Inferior parietal cortex (tissue), 1 donor: ENCODE results near the gene KCTD18.

Experiments
- DNase-seq: peaks from one replicate; pipeline ENCODE4 v3.0.0-alpha.2; 2016; ENCODE audit errors: extremely low spot score

The KCTD18 gene

DNA sequence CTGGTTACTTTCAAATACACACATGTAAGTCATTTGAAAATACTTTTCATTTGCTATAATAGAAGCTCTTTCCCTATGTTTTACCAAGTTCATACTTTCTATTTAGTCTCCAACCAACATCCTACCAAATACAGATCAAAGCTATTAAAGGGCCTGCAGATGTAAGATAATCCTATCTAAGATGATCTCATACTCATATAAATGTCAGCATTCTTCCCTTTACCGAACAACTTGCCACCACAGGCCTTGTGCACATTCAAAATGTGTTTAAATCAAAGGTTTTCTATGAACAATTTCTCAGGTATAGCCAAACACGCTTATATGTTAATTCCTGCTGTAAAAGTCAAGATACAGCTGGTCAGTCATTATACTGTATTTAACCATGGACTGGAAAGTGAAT is 23.3 kb downstream of the KCTD18 start:
- no peak for DNase-seq

DNA sequence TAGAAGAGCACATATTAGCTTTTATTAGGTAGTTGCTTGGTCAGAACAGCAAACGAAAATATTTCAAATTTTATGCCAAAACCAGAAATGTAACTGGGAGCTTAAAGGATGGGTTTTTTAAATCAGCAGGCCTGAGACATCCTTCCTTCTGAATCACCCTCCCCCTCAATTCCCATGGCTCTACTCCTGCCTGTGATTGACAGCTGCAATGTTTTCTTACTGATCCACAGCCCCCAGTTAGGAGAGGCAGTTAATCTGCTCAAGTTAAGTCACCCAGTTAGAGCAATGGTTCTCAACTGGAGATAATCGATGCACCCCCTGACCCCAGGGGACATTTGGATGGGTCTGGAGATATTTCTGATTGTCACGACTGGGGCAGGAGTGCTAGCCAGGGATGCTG is 24.9 kb downstream of the KCTD18 start:
- no peak for DNase-seq

DNA sequence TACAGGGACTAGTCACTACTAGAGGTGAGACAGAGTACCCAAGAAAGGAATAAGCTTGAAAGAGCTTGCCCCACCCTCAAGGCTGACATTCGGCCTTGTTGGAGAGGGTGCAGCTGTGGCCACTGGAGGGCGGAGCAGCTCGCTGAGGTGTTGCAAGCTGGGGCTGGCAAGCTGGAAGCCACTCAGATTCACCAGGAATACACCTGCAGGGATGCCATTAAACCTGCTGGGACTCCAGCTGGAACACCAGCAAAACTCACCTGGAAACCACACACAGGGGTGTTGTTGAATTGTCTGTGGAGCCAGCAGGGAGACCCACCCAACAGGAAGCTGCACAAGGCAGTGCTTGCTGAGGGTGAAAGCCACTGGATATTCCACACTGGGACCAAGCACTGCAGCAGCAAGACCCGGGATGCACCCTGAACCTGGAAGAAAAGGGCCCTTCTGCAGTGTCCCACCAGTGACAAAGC is 26.1 kb downstream of the KCTD18 start:
- DNase-seq: no peak

DNA sequence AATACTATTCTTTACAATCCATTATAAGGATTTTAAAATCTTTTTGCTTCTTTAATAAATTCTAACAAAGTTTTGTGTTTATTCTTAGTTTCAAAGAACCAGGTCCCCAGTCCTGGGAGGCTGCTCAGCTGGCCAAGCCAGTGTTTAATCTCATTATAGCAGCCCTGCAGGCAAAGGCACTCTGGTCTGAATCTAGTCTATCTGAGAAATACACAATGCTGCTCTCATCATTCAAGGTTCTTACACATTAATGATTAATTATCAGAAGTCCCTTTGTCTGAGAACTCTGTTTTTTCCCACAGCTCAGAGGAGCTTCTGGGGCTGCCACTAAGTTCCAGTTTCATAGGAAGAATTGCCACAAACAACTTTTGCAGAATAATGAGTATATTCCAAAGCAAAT is 27.7 kb downstream of the KCTD18 start:
- no peak for DNase-seq

DNA sequence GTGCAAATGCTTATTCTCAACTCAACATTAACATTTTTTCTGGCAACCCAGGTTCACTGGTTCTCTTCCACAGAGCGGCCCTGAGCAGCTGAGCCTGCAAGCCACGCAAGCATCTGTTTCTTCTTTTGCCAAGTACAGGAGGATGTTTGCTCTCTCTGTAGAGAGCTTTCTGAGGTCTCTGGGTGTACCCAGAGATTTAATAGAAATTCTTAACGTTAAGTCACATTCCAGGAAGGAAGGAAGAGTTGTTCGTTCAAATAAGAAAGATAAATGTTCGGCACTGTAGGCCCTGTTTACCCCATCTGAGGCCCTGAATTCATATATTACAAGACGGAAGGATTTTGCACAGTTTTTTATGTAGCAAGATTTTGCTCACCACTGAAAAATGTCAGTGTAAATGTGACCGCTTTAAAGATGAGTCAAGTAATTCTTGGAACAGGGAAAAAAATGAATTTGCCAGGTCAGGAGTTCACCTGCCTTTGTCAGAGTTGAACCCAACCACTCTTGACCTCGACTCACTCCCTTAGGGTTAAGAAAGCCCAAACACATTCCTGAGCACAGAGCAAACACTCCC is 30.1 kb downstream of the KCTD18 start:
- no peak for DNase-seq

DNA sequence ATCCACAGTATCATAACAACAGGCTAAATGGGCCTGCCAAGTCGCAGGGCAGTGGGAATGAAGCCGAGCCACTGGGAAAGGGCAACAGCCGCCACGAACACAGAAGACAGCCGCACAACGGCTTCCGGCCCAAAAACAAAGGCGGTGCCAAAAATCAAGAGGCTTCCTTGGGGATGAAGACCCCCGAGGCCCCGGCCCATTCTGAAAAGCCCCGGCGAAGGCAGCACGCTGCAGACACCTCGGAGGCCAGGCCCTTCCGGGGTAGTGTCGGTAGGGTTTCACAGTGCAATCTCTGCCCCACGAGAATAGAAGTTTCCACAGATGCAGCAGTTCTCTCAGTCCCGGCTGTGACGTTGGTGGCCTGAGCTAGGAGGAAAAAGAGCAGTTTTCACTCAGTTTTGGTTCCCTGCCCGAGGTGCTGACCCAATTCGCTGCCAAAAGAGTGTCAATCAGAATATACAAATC is 32.2 kb downstream of the KCTD18 start:
- no peak for DNase-seq

DNA sequence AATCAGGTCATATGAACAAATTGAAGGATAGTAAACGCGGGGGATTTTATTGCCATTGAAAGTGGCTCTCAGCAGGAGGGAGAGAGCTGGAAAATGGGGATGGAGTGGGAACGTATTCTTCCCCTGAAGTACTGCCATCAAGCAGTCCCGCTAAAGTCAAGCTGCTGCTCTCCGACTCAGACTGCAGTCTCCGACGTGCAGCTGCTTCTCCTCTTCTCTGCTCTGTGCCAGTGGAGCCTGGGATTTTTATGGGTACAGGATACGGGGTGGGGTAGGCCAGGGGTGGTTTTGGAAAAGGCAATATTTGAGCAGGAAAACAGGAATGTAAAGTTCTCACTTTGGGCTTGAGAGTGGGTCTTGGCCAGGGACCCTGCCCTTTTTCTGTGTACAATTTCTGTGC is 33.0 kb downstream of the KCTD18 start:
- no peak for DNase-seq

DNA sequence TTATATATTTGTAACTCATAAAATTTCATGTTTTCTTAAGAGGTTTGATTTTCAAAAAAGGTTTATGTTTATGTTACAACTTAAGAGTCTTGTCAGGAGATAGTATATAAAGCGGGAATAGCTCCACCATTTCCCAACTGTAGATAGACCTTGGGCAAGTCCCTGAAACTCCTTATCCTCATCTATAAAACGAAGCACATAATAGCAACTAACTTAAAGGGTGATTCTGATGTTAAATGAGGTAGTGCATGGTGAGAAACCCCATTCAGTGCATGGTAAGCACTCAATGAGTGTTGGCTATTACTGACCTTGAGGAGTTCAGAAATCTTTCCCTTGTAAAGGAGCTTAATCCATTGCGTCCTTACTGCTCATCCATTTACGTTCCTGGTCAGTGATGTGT is 34.1 kb downstream of the KCTD18 start:
- no peak for DNase-seq

DNA sequence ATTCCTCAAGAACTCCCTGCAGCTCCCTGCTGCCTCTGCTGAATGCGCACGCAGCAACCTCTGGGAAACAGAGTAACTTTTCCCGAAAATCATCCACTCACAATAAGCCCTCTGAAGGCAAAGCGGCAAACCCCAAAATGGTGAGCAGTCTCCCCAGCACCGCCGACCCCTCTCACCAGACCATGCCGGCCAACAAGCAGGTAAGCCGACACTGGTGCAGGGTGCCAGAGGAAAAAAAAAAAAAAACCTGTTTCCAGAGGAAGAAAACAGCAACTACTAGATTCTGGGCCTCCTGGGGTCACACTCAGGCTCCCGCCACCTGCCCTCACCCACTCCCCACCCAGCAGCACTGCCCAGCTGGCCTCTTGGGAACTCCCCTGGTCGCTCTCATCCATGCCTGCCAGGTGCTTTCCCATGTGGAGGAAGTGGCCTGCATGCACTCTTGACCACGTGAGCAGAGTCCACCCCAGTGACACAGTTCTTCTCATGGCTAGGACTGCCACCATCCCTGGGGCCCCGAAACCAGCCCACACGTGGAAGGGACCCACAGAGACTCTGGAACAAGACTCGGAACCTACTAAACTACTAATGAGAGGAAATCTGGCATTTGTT is 36.9 kb downstream of the KCTD18 start:
- no peak for DNase-seq

DNA sequence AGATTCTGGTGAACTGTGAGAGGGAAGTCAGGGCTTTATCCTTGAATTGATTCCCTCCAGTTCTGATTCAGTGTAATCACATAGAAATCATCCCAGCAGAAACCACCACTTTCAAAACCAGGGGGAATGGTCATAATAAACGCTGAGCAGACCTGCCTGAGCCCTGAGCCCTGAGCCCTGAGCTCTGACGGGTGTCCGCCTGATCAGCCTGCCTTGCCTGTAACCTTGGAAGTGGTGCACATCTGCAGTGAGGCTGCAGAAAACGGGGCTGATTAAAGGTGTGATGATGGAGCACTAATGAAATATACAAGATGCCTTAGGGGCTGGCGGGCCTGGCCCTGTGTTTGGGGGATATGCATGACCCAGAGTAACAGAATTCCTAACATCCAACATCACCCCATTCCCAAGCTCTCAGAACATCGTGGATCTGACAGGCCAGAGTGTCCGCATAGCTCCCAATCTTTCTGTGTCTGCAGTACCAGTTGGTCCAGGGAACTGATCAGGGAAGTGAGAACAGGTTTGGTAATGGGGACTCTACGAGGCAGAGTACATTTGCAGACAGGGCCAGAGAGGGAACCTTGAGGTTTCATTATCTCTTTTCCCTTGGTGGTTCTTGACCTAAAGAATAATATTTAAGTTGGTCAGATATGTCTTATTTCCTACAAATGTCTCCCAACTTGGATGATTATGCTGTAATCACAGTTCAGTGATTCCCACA is 37.8 kb downstream of the KCTD18 start:
- no peak for DNase-seq

DNA sequence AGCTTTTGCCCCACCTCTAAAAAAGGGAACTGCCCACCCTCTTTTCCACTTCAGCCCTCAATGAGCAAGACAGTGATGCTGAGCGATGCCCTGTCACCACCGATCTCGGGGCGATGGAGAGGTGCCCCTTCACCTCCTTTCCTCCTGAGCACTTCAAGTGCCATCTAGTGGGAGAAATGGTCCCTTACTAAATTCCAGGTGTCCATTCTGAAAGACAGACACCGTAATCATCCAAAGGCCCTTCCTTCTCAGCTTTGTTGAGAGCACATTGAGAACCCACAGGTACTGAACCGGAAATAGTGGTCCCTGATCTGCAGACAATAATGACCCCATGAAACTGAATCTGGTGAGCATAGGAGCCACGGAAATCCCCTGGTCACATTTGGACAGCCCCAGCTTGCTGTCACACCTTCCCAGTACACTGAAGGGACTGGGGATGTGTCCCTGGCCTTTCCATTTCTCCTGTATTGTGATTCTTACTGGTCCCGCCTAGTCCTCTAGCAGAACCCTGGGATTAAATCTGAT is 38.5 kb downstream of the KCTD18 start:
- DNase-seq: peak; percentile 83

DNA sequence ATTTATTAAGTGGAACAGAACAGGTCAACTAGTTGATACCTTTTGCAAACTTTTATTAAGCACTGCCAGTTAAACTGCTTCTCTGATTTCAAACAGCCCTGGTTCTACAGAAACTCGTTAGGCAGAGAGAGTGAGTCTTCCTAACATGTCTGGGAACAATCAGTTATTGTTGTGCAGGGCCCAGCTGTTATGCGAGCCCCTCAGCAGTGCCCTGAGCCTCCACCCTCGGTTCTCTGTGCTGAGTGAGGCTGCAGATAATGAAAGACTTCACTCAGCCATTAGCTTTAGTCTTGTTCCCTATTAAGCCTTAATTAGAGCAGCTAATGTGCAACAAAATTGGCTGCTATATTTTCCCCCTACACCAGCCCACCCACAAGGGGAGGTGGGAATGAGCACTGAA is 39.6 kb downstream of the KCTD18 start:
- DNase-seq: peak; percentile 78

DNA sequence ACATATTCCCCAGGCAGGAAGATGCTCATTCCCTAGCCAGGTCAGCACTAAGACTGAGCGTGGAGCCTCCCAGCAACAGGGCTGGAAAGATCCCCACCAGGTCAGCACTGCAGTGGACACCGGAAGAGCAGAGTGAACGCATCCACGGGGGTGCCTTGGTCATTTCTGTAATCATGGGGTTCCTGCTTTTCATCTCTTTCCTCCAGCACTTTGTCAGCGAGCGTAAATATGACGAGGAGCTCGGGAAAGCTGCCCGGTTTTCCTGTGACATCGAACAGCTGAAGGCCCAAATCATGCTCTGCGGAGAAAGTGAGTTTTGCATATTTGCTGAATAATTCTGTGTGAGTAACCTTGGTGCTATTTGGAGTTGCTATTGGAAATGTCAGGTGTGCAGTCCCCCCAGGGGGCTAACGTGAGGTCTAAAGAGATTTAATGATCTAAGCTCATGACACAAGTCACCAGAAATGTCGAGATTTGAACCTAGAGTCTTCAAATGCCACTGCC is 40.1 kb downstream of the KCTD18 start:
- peak; percentile 61 for DNase-seq

DNA sequence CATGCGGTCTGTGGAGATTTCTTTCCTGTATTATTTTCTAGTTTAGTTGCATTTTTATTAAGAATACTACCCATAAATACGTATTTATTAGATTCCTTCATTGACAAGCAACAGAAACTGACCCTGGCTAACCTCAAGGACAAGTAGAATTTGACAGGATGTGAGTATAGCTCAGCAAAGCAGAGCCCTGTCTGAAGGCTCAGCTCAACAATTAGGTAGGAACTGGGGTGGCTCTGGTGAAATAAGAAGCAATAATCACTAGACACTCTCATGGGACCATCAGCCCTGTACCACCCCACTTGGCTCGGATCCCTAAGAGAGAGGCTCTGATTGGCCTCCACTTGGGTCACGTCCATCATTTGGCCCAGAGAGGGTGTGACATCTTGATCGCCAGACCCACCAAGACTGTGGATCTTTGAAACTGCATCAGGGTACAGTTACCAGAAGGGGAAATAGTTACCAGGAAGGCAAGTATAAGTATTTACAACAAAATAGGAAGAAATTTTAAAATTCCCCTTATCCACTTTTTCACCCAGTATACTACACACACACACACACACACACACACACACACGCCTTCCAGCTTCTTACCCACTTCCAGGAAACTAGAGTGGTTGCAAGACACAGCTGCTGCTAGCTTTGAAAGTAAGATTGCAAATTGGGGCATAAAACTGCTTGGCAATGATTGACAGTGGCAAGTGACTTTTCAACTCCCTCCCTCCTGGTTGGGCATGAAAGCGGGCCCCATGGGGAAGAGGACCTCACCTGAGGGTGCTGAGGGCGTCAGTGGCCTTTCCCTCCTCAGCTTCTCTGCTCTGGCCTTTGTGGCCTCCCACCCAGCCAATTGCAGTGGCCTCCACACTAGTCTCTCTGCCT is 41.8 kb downstream of the KCTD18 start:
- DNase-seq: no peak

DNA sequence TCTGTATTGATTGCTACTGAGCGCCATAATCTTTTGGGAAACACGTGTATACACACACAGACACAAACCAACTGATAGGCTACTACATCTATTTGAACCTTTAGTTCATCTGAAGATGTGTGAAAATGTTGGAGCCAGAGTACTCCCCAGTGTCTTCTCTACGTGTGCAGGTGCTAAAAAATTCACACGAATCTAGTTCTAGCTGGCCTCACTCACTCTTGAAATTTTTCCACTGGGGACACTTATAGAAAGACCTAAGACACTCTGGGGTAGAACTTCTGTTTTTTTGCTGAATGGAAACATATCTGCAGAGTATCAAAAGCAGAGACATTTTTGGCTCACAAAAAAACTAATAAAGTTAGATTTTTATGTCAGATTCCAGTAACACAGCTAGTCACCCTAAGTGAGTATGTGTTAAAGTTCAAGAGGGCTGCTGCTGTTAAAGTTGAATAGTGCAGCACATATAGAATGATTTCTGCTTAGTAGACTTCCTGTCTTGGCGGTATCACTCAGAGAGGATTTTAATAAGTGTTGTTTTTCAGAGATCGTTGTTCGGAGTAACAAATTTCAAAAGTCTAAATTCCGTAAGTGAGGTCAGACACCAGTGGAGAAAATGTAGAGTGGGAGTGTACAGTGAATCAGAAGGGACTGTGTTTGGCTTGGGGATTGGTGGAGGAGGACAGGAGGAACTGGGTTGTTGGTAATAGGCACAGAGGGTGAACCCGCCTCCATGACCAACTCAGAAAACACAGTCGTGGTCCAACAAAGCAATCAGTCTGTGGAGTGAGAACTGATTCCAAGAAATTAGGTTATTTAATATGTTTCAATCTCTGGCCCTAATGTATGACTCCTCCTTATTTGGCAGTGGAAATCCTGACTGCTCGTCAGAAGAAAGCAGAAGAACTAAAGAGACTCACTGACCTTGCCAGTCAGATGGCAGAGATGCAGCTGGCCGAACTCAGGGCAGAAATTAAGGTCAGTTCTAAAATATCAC is 43.1 kb downstream of the KCTD18 start:
- no peak for DNase-seq

DNA sequence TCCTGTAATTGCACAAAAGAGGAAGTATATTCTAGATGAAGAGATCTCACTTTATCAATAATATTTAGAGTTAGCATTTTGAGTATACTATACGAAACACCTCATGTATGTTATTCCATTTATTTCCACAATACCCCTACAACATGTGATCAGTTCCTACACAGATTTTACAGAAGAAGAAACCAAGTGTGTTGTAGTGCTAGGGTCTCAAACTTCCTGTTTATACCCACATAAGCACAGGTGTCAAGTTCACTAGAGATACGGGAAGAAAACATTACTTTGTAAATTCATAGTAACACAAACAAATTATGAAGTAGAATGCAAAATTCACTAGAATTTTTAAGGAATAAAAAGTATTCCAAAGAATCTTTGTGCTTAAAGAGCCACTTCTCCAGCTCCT is 46.4 kb downstream of the KCTD18 start:
- no peak for DNase-seq

DNA sequence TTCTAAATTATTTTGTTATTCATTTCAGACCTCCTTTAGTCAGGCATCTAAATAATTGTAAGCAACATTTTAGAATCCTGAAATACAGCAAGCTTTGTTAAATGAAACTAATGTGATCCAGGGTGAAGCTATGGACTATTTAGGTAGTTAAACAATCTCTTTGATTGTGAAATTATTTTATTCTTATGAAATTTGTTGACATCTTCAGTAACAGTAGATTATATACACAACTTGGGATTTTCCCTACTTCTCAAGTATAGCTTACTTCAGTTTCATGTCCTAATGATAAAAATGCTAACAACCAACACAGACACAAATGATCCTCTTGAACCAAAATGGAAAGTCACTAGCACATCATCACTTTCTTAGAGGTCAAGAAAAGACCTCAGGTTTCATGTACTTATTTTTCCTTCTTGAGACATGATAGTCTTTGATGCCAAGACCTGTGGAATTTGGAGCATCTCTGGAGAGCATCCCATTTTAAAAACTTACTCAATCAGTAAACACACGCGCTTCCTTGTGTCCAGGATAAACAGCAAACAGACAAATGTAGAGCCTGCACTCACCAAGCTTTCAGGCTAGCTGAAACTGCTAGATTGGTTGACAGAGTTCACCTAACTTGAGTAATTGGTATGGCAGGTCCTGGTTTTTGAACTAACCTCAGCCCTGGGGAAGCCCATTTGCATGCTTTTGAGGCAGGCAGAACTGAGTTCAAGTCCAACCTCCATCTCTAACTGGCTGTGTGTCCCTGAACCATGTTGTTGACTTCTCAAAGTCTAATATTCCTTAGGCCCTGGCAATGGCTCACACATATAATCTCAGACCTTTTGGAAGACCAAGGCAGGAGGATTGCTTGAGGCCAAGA is 47.8 kb downstream of the KCTD18 start:
- no peak for DNase-seq

DNA sequence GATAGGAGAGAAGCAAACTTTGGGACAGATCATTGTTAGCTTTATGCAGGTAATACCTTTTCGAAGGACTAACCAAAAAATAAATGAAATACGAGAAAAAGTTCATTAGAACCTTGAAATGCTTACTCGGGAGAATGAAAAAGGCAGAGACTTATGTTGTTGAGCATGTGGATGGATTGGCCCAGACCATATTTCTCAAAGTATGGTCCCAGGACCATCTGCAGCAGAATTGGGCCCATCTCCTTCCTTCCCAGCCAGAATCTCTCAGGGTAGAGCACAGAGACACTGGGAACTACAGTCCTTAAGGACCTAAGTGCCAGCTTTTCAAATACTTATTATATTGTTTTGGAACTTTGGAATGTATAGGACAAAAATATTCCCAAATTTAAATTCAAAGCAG is 50.8 kb downstream of the KCTD18 start:
- no peak for DNase-seq

DNA sequence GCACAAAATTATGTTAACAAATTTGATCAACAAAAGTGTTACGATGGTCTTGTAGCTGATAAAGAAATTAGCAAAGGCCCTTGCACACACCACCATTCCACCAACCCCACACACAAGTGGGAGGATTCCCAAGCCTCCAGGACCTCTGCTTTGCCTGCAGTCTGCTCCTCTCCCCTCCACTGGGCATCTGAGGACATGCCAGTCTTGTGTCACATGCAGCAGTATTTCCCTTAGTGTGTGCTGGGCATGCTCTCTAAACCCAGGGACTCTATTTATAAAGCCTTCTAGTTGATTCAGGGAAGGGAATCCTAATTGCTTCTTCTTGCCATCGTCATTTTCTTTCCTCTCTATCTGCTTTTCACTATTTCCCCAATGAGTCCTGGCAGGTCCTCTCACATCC is 53.3 kb downstream of the KCTD18 start:
- no peak for DNase-seq
